Lower leg skin (tissue), 3 donors: ENCODE measurements around the gene FBXW2.

Experiments used
- CTCF ChIP-seq, 3 donors: fragments of 450-650 bp; IDR thresholded peaks; one replicate each; pipeline ENCODE4 v1.5.1; 2016; ENCODE audit warnings: antibody characterized with exemption in 3 of 3, mild to moderate bottlenecking in 3 of 3, moderate library complexity in 2 of 3
- POLR2A ChIP-seq, 2 donors: fragments of 450-650 bp; IDR thresholded peaks; one replicate each; pipeline ENCODE4 v1.6.1; 2016 to 2017; ENCODE audit warnings: antibody characterized with exemption in 2 of 2, mild to moderate bottlenecking in 1 of 2, moderate library complexity in 1 of 2

GRCh38 chr9:120818595-120818994, 25.4 kb upstream of the FBXW2 start:
- no peak for TF ChIP-seq POLR2A (IDR thresholded peaks at IDR 0.05)
- no peak for TF ChIP-seq CTCF (IDR thresholded peaks at IDR 0.05)
